Endothelial cell of hepatic sinusoid (primary cell): ENCODE data around the gene GCA.

Experiments
- in situ Hi-C: cut with HindIII; loops from 2 replicates; pipeline ENCODE4 v1.10.0; 2017; ENCODE audit warnings: low sequenced_read_pairs

The GCA gene, protein sequence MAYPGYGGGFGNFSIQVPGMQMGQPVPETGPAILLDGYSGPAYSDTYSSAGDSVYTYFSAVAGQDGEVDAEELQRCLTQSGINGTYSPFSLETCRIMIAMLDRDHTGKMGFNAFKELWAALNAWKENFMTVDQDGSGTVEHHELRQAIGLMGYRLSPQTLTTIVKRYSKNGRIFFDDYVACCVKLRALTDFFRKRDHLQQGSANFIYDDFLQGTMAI

GRCh38 chr2:162343824-162344616, at the start of gene GCA:
GCA (plus strand) TSS chr2:162344132; CDS start chr2:162344249, 117 bp downstream.
- in situ Hi-C loops: no loop called here

GRCh38 chr2:162295009-162295408, 48.9 kb upstream of the GCA start:
- in situ Hi-C loops: no loop called here

GRCh38 chr2:162297925-162298552, 45.9 kb upstream of the GCA start:
- in situ Hi-C loops: no loop called here

DNA sequence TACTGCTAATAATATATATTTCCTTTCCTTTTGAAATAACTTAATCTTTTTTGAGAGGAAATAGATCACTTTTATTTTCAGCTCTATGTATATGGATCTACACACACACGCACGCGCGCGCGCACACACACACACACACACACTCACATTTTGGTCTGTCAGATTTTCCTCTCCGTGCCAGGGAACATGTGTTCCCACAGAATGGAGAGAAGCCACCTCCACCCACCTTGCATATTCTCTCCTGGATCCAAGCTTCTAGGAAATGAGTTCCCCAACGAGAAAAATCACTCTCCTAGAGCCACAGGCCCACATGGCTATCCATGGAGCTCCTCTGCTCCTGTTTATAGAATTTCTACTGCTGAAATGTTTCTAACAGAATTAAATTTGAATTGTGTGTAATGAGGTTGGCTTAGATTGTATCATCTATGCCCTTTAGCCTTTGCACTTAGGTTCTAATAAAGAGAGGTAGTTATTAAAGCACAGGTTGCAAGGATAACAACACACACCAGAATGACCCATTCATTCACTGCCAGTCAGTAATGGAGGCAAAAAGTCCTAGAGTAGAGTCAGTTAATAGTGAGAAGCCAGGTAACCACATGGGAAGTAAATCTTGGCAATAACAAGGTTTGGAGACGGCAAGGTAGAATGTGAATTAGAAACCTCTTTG, 45.1 kb upstream of the GCA start:
- in situ Hi-C loops: no loop called here

- in situ Hi-C loops: no loop called here
Observed at GRCh38 chr2:162300266-162300665, 43.7 kb upstream of the GCA start.

- in situ Hi-C loops: no loop called here
Observed at GRCh38 chr2:162301151-162301804, 42.7 kb upstream of the GCA start.

GRCh38 chr2:162301877-162302276, 42.1 kb upstream of the GCA start:
- in situ Hi-C loops: no loop called here

- in situ Hi-C loops: no loop called here
Observed at GRCh38 chr2:162305901-162306300, 38.0 kb upstream of the GCA start.

- in situ Hi-C loops: no loop called here
Observed at GRCh38 chr2:162308747-162309503, 35.0 kb upstream of the GCA start.

- in situ Hi-C loops: no loop called here
Observed at GRCh38 chr2:162312853-162313252, 31.1 kb upstream of the GCA start.

DNA sequence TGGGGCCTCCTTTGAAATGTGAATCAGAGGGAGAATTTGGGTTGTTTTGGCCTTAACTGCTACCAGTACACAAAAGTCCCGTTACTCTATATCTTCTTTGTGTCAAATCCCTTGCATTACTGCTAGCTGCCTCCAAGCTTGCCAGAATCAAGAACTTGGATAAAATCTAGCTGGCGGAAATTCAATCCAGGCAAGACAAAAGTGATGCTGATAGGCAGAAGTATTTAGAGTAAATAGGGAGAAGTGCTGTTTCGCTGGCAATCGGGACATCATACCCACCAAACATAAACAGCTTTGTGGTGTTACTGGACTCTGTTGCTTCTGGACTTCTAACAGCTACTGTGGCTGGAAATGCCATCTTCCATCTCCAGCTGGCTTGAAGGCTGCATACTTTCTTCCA, 28.0 kb upstream of the GCA start:
- in situ Hi-C loops: no loop called here

- in situ Hi-C loops: no loop called here
Observed at GRCh38 chr2:162316590-162316989, 27.3 kb upstream of the GCA start.

DNA sequence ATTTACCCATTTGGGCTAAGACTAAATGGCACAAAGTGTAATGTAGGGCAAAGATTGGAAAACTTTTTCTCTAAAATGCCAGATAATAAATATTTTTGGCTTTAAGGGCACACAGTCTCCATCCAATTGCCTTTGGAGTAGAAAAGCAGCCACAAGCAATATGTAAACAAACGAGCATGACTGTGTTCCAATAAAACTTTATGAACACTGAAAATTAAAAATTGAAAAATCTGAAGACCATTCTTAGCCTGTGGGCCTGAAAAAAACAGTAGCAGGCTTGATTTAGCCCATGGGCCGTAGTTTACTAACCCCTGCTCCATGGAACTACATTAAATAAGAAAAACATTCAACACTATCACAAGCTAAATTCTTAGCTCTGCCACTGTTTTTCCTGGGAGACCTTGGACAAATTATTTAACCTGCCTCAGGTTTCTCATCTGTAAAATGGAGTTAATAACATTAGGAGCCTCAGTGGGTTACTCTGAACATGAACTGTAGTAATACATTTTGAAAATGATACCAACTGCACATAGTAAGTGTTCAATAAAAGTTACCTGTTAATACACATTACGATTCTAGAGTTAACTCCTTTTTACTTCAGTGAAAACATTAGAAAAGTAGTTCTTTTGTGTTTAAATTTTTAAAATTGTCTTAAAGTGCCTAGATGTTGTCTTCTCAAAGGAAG, 26.7 kb upstream of the GCA start:
- in situ Hi-C loops: no loop called here

- in situ Hi-C loops: no loop called here
Observed at GRCh38 chr2:162317861-162318327, 26.0 kb upstream of the GCA start.

DNA sequence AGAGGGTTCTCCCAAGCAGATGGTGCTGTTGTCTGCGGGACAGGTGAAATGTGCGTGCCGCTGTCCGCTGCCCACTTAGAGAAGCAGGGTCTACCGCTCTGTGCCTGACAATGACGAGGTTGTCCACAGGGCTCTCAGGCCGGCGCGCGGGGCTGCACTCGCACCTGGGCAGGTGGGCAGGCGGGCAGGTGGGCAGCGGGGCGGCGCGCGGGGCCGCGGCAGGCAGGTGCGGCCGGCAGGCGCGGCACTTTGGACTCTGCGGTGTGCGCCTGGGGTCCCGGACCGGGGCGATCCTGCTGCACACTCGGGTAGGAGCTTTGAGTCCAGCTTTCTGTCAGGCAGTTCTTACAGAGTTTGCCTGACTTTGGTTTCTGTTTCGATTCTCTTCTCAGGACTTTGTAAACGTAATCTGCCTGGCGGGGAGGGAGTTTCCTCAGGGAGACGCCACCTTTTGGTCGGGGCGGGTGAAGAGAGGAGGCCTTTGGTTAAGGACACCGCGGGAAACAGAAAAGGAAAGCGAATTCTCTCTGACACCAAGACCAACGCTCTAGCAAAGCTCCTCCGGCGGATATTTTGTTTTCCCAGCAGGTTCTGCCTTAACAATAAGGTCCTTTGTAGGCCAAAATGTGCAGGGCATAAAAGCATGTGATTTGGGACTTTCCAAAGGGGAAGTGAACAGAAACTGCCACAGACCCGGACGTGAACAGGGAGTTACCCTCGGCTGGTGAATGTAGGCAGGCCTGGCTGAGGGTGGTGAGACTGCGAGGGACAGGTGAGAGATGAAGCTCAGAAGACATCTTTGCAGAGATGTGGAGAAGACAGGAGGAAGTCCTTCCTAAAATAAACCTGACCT, 25.4 kb upstream of the GCA start, which contains the start of gene IFIH1:
Gene IFIH1 (minus strand): TSS at position 357 of the 853 bp plus-strand sequence. CDS start 377 bp downstream, outside the sequence.
- in situ Hi-C loops: no loop called here

- in situ Hi-C loops: no loop called here
Observed at GRCh38 chr2:162320864-162321517, 22.9 kb upstream of the GCA start.

GRCh38 chr2:162324953-162325352, 19.0 kb upstream of the GCA start:
- in situ Hi-C loops: no loop called here
